ENCODE results near the gene GSKIP. TPM values are rescaled to one million over a fixed set of nuclear protein-coding genes. Genes with fewer than 3 reads are reported as not detected.

Gene GSKIP
- total RNA-seq, 4 donors from 2014 or later, result 11.7 to 20.2 (median 14.9) TPM

- no peak for TF ChIP-seq CTCF (IDR thresholded peaks at IDR 0.05; ENCODE audit: low read depth)
These were observed 53.0 kb downstream of the GSKIP start for GRCh38 chr14:96416292-96416691.

- TF ChIP-seq CTCF (IDR thresholded peaks at IDR 0.05; ENCODE audit: low read depth), result no peak
These were observed 53.9 kb downstream of the GSKIP start for GRCh38 chr14:96417254-96417653.

- TF ChIP-seq CTCF (IDR thresholded peaks at IDR 0.05; ENCODE audit: low read depth), result no peak
These were observed 54.7 kb downstream of the GSKIP start for GRCh38 chr14:96418075-96418474.

GRCh38 chr14:96421236-96421635, 57.9 kb downstream of the GSKIP start:
- no peak for TF ChIP-seq CTCF (IDR thresholded peaks at IDR 0.05; ENCODE audit: low read depth)

- TF ChIP-seq CTCF (IDR thresholded peaks at IDR 0.05; ENCODE audit: low read depth), result no peak
These were observed 59.7 kb downstream of the GSKIP start for GRCh38 chr14:96422992-96423391.

GRCh38 chr14:96423446-96424108, 60.3 kb downstream of the GSKIP start:
- TF ChIP-seq CTCF (IDR thresholded peaks at IDR 0.05; ENCODE audit: low read depth), result no peak

- no peak for TF ChIP-seq CTCF (IDR thresholded peaks at IDR 0.05; ENCODE audit: low read depth)
These were observed 61.0 kb downstream of the GSKIP start for GRCh38 chr14:96424109-96424989.

Measured in subcutaneous adipose tissue (tissue), 4 donors.